GM12865 (cell line): Measurements from ENCODE around the gene ARHGAP18.
A peak's percentile ranks its signal among the peaks of the same experiment; 100 is the strongest.

Experiments used
- DNase-seq: peaks from one replicate; pipeline ENCODE4 v3.0.0; 2010; ENCODE audit warnings: low read depth
- H3K4me3 ChIP-seq: 2 replicates; pipeline ENCODE4 v1.5.1; 2011; ENCODE audit warnings: mild to moderate bottlenecking, low read depth, low read length, control low read depth
- TF ChIP-seq, protein P1 (sequence below): IDR thresholded peaks from 2 replicates; pipeline ENCODE4 v1.5.1; 2011; ENCODE audit warnings: low read length, control low read depth, low read depth, inconsistent platforms; ENCODE audit not compliant: insufficient read depth; ENCODE audit errors: missing control alignments

The ARHGAP18 gene

DNA sequence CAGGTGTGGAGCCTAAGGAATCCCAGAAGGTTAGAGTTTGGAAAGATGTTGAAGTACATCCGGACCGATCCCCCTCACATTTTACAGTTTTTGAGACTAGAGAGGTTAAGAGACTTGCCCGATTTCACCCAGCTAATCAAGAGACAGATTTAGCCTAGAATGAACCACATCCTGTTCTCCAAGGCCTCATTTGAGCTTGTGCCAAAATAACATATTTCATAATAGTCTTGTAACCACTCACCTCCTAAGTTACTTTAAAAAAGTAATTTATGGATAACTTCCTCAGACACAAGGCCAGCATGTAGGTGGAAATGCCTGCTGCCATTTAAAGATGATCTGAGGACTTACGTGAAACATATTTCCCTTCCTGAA lies 39.8 kb upstream of the ARHGAP18 start:
- TF ChIP-seq, protein P1, sequence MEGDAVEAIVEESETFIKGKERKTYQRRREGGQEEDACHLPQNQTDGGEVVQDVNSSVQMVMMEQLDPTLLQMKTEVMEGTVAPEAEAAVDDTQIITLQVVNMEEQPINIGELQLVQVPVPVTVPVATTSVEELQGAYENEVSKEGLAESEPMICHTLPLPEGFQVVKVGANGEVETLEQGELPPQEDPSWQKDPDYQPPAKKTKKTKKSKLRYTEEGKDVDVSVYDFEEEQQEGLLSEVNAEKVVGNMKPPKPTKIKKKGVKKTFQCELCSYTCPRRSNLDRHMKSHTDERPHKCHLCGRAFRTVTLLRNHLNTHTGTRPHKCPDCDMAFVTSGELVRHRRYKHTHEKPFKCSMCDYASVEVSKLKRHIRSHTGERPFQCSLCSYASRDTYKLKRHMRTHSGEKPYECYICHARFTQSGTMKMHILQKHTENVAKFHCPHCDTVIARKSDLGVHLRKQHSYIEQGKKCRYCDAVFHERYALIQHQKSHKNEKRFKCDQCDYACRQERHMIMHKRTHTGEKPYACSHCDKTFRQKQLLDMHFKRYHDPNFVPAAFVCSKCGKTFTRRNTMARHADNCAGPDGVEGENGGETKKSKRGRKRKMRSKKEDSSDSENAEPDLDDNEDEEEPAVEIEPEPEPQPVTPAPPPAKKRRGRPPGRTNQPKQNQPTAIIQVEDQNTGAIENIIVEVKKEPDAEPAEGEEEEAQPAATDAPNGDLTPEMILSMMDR, result no peak
- peak overlapping the region; percentile 44; the same call in 1 of the 2 replicates for H3K4me3 ChIP-seq
- DNase-seq, result peak; percentile 79

DNA sequence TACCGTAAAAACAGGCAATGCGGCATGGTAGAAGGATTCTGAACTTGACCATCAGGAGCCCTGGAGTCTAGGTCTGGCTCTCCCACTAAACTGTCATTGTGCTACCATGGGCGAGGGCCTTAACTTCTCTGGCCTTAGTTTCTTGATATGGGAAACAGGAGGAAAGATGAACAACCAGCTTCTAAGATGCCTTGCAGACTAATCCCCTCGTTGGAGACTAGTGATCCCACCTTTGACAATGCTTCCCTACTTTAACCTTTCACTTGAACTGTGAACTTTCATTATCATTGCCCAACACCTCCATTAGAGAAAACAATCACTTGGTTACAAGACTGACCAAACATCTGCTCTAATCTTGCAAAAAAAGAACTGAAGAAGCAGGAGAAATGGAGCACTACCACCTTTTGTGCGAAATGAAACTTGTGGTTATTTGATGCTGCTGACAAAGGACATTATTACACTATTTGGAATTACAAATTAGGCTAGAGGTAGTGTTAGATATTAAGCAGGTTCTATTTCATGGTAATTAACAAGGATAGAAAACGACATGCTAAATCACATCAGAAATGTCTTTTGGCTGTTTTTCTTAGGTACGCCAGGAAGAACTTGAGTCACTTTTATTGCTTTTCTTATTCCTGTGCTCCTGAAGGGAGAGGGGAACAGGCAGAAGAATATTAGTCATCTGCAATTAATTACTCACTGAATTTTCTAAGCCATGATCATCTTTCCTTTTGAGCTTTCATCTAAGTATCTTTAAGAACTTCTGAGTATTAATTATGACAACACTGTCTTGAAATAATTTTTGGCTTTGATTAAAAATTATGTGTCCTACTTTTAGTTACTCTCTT lies 39.1 kb upstream of the ARHGAP18 start:
- TF ChIP-seq, protein P1, result no peak
- H3K4me3 ChIP-seq, result peak overlapping the region; percentile 44
- peak; percentile 48 for DNase-seq

DNA sequence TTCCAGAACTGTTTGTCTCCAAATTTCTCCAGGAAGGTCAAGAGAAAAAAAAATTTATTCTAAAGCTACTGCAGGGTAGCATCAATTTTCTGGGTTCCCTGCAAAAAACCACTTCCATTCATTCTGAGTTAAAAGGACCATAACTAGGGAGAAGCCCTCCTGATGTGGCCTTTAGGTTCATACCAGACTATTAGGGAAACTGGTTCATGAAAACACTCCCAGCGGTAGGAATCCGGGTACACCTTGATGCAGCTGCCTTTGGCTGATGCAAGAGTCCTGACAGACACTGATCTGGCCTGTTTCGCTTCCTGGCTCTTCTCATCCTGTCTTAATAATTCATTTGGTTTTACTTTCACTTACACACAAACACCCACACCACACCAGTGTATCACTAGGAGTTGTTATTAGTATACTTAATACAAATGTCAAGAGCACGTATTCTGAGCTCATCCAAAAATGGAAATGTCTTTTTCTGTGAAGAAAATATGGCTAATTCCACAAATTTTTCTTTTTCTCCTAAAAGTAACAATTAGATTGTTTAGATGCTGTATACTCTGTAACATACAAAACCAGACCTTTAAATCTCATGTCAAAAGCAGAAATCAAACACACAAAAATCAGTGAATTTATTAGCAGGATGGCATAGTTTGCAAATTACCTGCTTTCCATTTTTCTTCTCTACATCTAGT lies 38.4 kb upstream of the ARHGAP18 start:
- DNase-seq, result peak; percentile 91
- peak overlapping the region; percentile 44 for H3K4me3 ChIP-seq
- TF ChIP-seq, protein P1, result no peak

DNA sequence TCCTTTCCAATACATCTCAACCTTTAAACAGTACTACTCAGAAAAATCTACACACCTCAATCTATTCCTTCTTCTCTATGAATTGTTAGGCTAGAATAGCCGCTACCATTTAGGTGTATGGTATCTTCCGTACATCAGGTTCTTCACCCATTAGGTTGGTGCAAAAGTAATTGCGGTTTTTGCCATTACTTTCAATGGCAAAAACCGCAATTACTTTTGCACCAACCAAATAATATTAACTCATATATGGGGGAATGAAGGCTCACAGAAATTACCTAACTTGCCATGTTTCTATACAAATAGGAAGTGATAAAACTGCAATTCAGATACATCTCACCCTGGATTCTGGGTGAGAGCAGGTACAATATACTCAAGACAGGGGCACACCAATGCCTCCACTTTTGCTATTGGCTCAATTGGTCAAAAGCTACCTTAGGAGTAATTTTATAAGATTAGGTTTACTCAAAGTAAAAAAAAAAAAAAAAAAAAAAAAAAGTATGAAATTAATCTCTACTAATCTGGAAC lies 37.7 kb upstream of the ARHGAP18 start:
- peak overlapping the region; percentile 44 for H3K4me3 ChIP-seq
- TF ChIP-seq, protein P1, result no peak
- no peak for DNase-seq

DNA sequence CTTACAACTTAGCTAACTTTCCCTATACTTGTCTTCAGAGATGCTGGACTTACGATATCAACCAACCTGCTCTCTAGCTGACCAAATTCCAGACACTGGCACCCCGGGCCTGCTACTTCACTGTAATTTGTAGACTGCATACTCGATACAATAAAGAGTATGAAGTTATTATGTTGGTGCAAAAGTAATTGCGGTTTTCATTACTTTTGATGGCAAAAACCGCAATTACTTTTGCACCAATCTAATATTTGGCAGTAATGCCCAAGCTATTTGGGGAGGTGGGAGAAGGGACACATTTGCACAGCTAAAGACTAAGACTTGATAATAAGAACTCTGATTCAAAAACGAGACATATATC lies 34.9 kb upstream of the ARHGAP18 start:
- no peak overlapping the region for H3K4me3 ChIP-seq
- TF ChIP-seq, protein P1, result no peak

DNA sequence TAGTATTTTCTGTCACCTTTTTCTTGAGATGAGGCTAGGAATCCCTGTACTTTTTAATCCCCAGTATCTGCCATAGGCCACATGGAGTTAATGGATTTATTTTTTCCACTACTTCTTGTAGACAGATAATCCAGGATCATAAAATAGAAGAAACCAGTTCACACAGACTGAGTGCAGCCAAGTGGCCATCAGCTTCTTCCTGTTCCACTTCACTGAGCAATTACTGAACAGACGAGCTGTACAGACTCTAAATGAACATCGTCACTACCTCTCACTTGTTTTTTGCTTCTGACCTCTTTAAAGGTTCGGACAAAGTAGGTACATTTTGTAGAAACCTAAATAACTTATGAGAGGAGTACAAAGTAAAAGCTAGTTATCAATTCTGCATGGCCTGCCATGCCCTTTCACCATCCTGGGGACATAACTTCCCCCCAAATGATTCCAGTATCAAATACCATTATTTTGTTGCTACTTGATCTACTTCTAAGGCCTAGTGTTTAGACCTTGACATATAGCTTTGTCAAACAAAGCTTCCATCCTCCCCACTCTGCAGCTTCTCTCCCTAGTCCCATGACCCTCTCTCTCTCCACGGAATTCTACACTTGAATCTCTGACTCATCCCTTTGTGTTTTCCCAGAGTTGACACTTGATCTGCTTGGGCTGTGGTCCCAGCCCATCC lies 34.4 kb upstream of the ARHGAP18 start:
- TF ChIP-seq, protein P1, result no peak
- no peak overlapping the region for H3K4me3 ChIP-seq
- DNase-seq, result peak; percentile 19

More for the DNA sequence above, 34.9 kb upstream of the ARHGAP18 start:
- DNase-seq, result no peak
